DND-41 (cell line): Measurements from ENCODE around the gene TBCK.
A peak's percentile ranks its signal among the peaks of the same experiment; 100 is the strongest.

ENCODE experiments used
- ATAC-seq: fragments of 200-7000 bp; cut with Tn5 transposase; 3 replicates; pipeline ENCODE4 v1.9.1; 2021; ENCODE audit warnings: low read depth; ENCODE audit not compliant: insufficient read depth
- DNase-seq: peaks from one replicate; pipeline ENCODE4 v3.0.0-alpha.2; 2020
- H2AFZ ChIP-seq: 2 replicates; pipeline ENCODE4 v1.6.0; 2012; ENCODE audit warnings: low read depth, low read length
- H3K27ac ChIP-seq: 2 replicates; pipeline ENCODE4 v1.5.1; 2012; ENCODE audit warnings: low read length, inconsistent platforms
- H3K27me3 ChIP-seq: fragments of 200-600 bp; sonication (generic); 2 replicates; pipeline ENCODE4 v1.6.0; 2012; ENCODE audit warnings: low read length, mild to moderate bottlenecking, inconsistent platforms; ENCODE audit not compliant: insufficient read depth, poor library complexity
- H3K36me3 ChIP-seq: 2 replicates; pipeline ENCODE4 v1.5.1; 2012; ENCODE audit warnings: low read length, inconsistent platforms; ENCODE audit not compliant: insufficient read depth
- H3K4me1 ChIP-seq: 2 replicates; pipeline ENCODE4 v1.5.1; 2012; ENCODE audit warnings: mild to moderate bottlenecking, low read length; ENCODE audit not compliant: insufficient read depth
- H3K4me2 ChIP-seq: 2 replicates; pipeline ENCODE4 v1.6.0; 2012; ENCODE audit warnings: mild to moderate bottlenecking, moderate library complexity, low read length, inconsistent platforms; ENCODE audit not compliant: insufficient read depth
- H3K4me3 ChIP-seq, 2 experiments: fragments of 200-600 bp in 1 of 2; shearing (Covaris generic) in 1 of 2; 2 replicates each; pipeline ENCODE4 v1.5.1; 2012 to 2016; ENCODE audit warnings: inconsistent platforms in 2 of 2, low read length in 2 of 2, mild to moderate bottlenecking in 2 of 2, low read depth in 1 of 2, moderate library complexity in 1 of 2
- H3K79me2 ChIP-seq: 2 replicates; pipeline ENCODE4 v1.6.0; 2012; ENCODE audit warnings: low read length, inconsistent platforms; ENCODE audit not compliant: insufficient read depth
- H3K9ac ChIP-seq: 2 replicates; pipeline ENCODE4 v1.6.0; 2012; ENCODE audit warnings: low read depth, mild to moderate bottlenecking, inconsistent platforms, low read length, moderate library complexity
- H3K9me3 ChIP-seq: 2 replicates; pipeline ENCODE4 v1.5.1; 2012; ENCODE audit warnings: low read length, moderate library complexity, mild to moderate bottlenecking, inconsistent platforms; ENCODE audit not compliant: insufficient read depth, severe bottlenecking
- H4K20me1 ChIP-seq: 2 replicates; pipeline ENCODE4 v1.6.0; 2012; ENCODE audit warnings: low read length; ENCODE audit not compliant: insufficient read depth
- CTCF ChIP-seq: IDR thresholded peaks from 2 replicates; pipeline ENCODE4 v1.5.1; 2012; ENCODE audit warnings: borderline replicate concordance, low read length, moderate library complexity, mild to moderate bottlenecking; ENCODE audit not compliant: poor library complexity, severe bottlenecking; ENCODE audit errors: extremely low read depth
- EZH2 ChIP-seq: IDR thresholded peaks from 3 replicates; pipeline ENCODE4 v1.6.1; 2012; ENCODE audit warnings: borderline replicate concordance, low read depth, mild to moderate bottlenecking, moderate library complexity, low read length, inconsistent platforms; ENCODE audit not compliant: severe bottlenecking

The TBCK gene

DNA sequence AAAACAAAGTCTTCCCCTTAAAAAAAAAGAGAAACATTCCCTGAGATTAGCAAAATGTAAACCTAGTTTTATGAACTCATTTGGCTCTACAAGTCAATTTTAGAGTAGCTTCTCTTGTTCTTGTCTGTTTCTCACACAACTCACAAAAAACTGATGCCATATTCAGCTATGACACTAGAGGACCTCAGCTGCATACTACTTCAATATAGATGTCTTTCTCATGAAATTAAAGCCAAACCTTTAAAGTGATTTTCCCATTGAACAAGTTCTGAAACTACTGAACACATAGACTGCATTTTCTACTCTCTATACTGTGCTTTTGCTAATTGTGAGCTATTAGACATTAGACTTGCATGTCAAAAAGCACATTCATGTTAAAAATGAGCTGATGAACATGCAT is 49.8 kb downstream of the TBCK start:
- no peaks in the 10 kb centered on the region for H3K79me2 ChIP-seq

DNA sequence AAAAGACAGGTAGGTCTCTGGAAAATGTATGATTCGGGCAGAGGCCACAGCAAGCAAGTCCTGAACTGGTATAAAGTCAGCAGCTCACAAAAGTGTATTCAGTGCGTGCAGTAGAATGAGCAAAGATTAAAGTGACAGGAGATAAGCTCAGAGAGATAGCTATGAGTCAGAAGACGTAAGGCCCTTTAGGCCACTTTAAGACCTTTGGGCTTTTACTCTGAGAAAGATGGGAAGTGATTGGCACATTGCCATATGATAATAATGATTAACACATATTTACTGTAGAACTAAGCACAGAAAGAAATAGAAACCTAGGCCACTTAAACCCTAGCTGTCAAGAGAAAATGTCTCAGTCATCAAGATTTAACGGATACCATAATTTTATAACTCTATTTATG is 51.7 kb downstream of the TBCK start:
- no peak overlapping the region for H3K9ac ChIP-seq
- DNase-seq (no peak), ATAC-seq (no peak)
- H3K27ac ChIP-seq, result no peak overlapping the region
- no peaks in the 10 kb centered on the region for H3K36me3 ChIP-seq
- no peaks in the 10 kb centered on the region for H4K20me1 ChIP-seq
- H3K79me2 ChIP-seq, result no peaks in the 10 kb centered on the region
- H3K4me2 ChIP-seq, result no peak overlapping the region
- no peak overlapping the region for H3K4me3 ChIP-seq
- no peaks in the 10 kb centered on the region for H3K4me1 ChIP-seq
- no peaks in the 10 kb centered on the region for H3K27me3 ChIP-seq
- TF ChIP-seq CTCF (no peak), EZH2 (no peak)
- no peaks in the 10 kb centered on the region for H3K9me3 ChIP-seq
- H2AFZ ChIP-seq, result no peak overlapping the region

More for the DNA sequence above, 49.8 kb downstream of the TBCK start:
- TF ChIP-seq CTCF (peak; percentile 58), EZH2 (no peak)
- no peak for DNase-seq
- Histone ChIP-seq H3K36me3 (no peaks in the 10 kb centered on the region), H3K27ac (no peak overlapping the region), H3K27me3 (no peaks in the 10 kb centered on the region), H3K9me3 (no peaks in the 10 kb centered on the region), H3K4me3 (no peak overlapping the region), H2AFZ (no peak overlapping the region), H3K9ac (no peak overlapping the region), H4K20me1 (no peaks in the 10 kb centered on the region), H3K4me2 (no peak overlapping the region), H3K4me1 (no peaks in the 10 kb centered on the region)
- peak; percentile 67; the same call in 2 of the 3 replicates for ATAC-seq

DNA sequence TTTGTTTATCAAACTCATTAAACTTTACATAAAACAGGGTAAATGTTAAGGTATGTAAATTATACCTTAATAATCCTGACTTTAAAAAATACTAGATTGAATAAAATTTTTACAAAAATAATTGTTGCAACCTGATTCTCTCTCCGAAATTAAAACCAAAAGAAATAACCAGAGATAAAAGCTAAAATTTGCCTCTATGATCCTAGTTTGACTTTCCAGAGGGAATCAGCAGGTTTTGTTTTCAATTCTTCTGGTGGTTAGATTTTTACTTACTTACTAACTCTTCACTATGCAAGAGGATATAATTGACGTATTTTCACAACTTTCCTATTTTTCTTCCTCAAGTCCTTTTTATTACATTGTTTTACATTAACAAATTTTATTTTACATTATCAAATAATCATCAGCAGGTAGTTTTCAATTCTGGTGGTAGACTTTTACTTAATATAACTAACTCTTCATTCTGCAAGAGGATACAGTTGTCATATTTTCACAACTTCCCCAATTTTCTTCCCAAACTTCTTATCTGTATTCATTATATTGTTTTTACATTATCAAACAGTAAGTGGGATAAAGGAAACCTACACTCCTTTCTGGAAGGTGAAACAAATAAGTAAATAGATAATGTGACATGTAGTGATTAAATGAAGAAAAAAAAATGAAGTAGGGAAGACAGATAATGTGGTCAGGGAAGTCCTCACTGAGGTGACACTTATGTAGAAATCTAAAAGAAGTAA is 52.2 kb downstream of the TBCK start:
- H2AFZ ChIP-seq, result no peak overlapping the region

More for the DNA sequence above, 52.2 kb downstream of the TBCK start:
- DNase-seq, result no peak
- no peak overlapping the region for H3K9ac ChIP-seq
- H3K4me1 ChIP-seq, result no peaks in the 10 kb centered on the region
- H3K27me3 ChIP-seq, result no peaks in the 10 kb centered on the region
- H3K36me3 ChIP-seq, result no peaks in the 10 kb centered on the region
- no peak overlapping the region for H3K4me3 ChIP-seq
- no peak for ATAC-seq
- no peaks in the 10 kb centered on the region for H3K79me2 ChIP-seq
- no peak overlapping the region for H3K27ac ChIP-seq
- TF ChIP-seq CTCF (no peak), EZH2 (no peak)
- no peaks in the 10 kb centered on the region for H3K9me3 ChIP-seq
- no peaks in the 10 kb centered on the region for H4K20me1 ChIP-seq
- no peak overlapping the region for H3K4me2 ChIP-seq
